NCI-H2081 (cell line): ENCODE data around the gene TRPM7.
A peak's percentile ranks its signal among the peaks of the same experiment; 100 is the strongest.

Experiments used
- DNase-seq, 2 experiments: peaks; one replicate each; lab custom pipeline; 2025; lab: John Stamatoyannopoulos, UW

TRPM7 gene

DNA sequence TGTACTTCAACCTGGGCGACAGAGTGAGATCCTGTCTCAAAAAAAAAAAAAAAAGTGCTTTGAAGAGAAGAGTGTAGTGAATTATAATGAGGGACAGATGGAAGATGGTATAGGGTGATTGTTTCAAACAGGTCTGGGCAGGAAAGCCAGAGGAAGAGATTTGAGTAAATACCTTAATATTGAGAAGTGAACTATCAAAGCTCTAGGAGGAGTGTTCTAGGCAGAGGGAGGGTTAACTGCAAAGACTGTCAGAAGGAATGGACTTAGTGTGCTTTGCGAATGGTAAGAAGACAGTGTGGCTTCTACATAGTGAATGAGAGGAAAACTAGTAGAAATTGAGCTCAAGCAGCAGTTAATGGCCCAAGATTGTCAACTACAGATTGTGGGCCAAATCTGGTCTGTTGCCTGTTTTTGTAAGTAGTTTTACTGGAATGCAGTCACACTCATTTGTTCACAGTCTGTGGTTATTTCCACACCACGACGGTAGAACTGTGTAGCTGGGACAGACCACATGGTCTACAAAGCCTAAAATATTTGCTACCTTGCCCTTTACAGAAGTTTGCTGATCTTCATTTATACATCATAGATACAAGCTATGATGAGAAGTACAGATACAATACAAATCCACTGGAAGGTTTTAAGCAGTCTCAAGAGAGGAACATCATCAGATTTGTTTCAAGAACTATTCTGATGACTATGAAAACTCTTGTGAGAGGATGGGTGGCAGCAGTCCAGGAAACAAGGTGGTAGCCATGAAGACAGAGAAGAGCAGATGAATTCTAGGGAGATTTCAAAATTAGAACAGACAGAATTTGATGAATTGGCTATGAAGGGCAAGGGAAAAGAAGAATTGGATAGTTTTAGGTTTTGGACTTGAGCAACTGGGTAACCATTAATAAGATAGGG lies 123.6 kb downstream of the TRPM7 start:
- no peak for DNase-seq

- no peak for DNase-seq
Measured at GRCh38 chr15:50558012-50558411, 128.6 kb downstream of the TRPM7 start.

GRCh38 chr15:50556642-50557371 lies 129.8 kb downstream of the TRPM7 start:
- DNase-seq: no peak

DNA sequence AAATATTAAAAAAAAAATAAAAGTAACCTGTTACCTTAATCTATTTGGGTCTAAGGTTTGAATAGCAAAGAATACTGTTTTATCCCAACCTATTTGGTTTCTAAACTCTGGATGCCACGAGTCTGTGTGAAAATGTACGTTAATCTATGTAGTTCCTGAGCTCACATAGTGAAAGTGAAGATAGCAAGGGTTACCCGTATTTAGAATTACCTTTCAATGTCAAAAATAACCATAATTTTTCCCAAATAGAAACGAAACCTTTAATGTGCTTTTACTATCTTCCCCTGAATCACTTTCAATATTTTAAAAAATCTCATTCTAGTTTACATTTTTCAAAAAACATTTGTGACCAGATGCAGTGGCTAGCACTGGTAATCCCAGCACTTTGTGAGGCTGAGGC lies 134.4 kb downstream of the TRPM7 start:
- DNase-seq: no peak

DNA sequence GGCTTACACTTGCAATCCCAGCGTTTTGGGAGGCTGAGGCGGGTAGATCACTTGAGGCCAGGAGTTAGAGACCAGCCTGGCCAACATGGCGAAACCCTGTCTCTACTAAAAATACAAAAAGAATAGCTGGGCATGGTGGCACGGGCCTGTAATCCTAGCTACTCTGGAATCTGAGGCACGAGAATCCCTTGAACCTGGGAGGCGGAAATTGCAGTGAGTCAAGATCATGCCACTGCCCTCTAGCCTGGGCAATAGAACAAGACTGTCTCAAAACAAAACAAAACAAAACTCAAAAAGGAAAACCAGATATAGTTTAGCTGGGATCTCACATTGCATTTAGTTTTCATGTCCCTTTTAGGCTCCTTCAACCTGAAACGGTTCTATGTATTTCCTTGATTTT lies 137.3 kb downstream of the TRPM7 start:
- no peak for DNase-seq

DNA sequence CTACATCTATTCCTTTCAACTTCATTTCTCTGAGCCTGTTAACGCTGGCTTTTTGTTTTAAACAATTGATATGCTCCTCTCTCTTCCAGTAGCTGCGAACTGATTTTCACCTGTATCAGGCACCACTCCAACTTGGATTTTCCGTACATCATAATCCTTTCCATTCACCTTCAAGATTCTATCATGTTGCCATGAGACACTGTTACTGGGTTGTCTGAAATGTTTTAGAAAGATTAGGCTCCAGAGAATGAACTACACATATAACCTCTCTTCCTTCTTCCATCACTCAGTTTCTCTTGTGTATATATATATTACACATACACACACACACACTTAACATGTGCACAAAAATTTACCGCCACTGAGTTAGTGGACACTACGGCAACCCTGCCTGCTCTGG lies 140.0 kb downstream of the TRPM7 start, which contains the start of gene USP50:
TSS of gene USP50 (minus strand) at position 101 of the 400 bp plus-strand sequence. CDS start 141 bp downstream, outside the sequence.
- no peak for DNase-seq

DNA sequence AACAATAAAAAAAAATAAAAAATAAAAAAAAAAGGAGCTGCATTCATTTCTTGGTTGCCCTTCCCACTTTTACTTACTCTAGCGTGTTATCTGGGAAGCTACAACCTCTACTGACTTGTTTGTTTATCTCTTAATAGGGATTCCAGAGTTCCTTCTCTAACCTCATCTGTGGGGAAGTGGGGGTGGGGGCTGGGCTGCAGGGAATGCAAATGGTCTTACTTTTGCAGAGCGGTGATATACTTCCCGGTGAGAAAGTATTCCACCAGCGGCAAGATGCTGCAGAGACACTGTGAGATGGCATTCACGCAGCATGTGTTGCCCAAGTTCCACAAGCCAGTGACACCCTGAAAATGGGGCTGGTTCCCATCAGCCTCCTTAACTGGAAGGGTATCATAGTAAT lies 142.2 kb downstream of the TRPM7 start:
- no peak for DNase-seq

DNA sequence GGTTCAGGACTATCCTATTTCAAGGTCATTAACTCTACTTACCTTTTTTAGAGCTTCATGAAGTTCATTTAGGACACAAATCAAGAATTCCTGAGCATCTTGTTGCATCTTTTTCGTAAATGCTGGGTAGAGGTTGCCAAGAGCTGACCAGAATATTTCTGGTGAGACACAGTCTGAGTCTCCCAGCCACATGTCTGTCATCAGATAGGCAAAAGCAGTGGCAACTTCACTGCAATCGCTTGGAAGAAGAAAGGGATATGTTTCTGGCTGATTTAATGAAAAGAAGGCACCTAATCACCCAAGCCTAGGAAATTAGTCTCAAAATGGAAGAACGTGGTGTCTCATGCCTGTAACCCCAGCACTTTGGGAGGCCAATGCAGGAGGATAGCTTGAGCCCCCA lies 143.0 kb downstream of the TRPM7 start:
- no peak for DNase-seq

DNA sequence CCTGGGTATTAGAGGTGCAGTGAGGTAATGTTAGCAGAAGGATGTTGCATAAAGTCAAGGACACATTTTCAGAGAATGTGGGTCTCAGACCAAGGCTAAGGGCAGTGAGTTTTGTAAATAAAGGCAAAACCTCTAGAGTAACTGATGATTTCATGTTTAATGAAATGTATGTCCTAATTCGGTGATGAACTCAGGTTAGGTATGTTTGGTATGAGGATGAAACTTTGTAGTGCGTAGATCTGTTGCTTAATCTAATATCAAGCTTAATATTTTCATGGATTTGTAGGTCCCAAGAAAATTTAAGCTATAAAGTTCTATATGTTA lies 143.7 kb downstream of the TRPM7 start:
- no peak for DNase-seq

GRCh38 chr15:50531766-50532165 lies 154.8 kb downstream of the TRPM7 start:
- no peak for DNase-seq

DNA sequence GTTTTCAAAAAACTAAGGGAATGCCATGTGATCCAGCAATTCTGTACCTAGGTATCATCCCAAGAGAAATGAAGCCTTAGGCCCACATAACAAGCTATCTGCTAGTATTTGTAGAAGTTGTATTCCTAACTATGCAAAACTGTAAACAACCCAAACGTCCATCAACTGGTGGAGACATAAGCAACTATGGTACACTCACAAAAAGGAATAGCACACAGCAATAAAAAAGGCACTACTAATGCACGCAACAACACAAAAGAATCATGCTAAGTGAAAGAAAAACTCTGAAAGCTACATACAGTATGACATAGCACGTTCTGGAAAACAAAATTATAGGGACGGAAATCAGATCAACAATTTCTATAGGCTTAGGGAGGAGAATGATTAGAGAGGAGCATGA lies 155.4 kb downstream of the TRPM7 start:
- no peak for DNase-seq

- peak in 1 of 2 experiments; percentile 20 for DNase-seq
Measured at GRCh38 chr15:50523851-50524251, 162.7 kb downstream of the TRPM7 start.

DNA sequence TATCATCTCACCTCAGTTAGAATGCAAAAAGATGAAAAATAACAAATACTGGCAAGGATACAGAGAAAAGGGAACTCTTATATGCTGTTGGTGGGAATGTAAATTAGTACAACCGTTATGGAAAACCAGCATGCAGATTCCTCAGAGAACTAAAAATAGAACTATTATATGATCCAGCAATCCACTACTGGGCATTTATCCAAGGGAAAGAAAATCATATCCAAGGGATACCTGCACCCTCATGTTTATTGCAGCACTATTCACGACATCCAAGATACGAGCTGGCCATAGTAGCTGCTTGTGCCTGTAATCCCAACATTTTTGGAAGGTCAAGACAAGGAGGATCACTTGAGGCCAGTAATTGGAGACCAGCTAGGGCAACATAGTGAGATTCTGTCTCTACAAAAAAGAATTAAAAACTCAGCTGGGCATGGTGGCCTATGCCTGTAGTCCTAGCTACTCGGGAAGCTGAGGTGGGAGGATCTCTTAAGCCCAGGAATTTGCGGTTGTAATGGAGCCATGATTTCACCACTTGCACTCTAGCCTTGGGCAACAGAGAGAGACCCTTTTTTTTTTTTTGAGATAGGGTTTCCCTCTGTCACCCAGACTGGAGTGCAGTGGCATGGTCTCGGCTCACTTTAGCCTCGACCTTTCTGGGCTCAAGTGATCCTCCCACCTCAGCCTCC lies 166.7 kb downstream of the TRPM7 start:
- DNase-seq: no peak

DNA sequence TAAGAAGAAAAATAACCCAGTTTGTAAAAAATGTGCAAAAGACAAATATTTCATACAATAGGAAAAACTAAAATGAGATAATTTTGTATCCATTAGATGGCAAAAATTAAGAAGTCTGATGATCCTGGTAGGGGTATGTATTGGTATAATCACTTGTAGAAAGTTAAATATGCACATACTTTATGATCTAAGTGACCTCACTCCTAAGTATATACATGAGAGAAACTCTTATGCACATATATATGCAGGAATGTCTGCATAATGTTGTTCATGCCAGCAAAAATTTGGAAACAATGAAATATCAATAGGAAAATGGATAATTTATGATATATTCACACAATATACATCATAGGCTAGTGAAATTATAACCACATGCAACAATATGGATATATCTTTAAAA lies 173.6 kb downstream of the TRPM7 start:
- no peak for DNase-seq
